H1 (cell line): Measurements from ENCODE around the gene KLK10.

Source experiments
- CTCF ChIP-seq, 3 experiments: IDR thresholded peaks; 1 replicate in 2 of 3; 2 replicates in 1 of 3; pipeline versions ENCODE4 v1.5.1 to v1.6.1; 2011; ENCODE audit warnings: low read length in 3 of 3, mild to moderate bottlenecking in 3 of 3, inconsistent platforms in 2 of 3, low read depth in 1 of 3, moderate library complexity in 1 of 3; ENCODE audit not compliant: insufficient read depth in 1 of 3; ENCODE audit errors: control extremely low read depth in 1 of 3
- EGR1 ChIP-seq: IDR thresholded peaks from 2 replicates; pipeline ENCODE4 v1.6.1; 2011; ENCODE audit warnings: low read depth, low read length, borderline replicate concordance
- EZH2 ChIP-seq: fragments of 200-600 bp; sonication (generic); IDR thresholded peaks from 2 replicates; pipeline ENCODE4 v1.7.1; 2012; ENCODE audit warnings: low read depth, mild to moderate bottlenecking, moderate library complexity, low read length, inconsistent platforms; ENCODE audit not compliant: severe bottlenecking
- JUND ChIP-seq: IDR thresholded peaks from 2 replicates; pipeline ENCODE4 v1.6.1; 2011; ENCODE audit warnings: mild to moderate bottlenecking, improper control_type of control experiment, low read length
- POLR2A ChIP-seq, 2 experiments: IDR thresholded peaks; 1 replicate in 1 of 2; 2 replicates in 1 of 2; pipeline ENCODE4 v1.6.1; 2011; ENCODE audit warnings: low read depth in 2 of 2, low read length in 2 of 2, mild to moderate bottlenecking in 2 of 2; ENCODE audit errors: control extremely low read depth in 1 of 2
- RFX5 ChIP-seq: IDR thresholded peaks from 2 replicates; pipeline ENCODE4 v1.6.1; 2011; ENCODE audit warnings: low read depth, low read length, improper control_type of control experiment, borderline replicate concordance
- RXRA ChIP-seq: IDR thresholded peaks from 2 replicates; pipeline ENCODE4 v1.6.1; 2011; ENCODE audit warnings: low read depth, mild to moderate bottlenecking, low read length, moderate library complexity; ENCODE audit not compliant: insufficient read depth
- SUZ12 ChIP-seq: fragments of 200-600 bp; sonication (generic); IDR thresholded peaks from 2 replicates; pipeline ENCODE4 v1.6.1; 2012; ENCODE audit warnings: mild to moderate bottlenecking, inconsistent platforms, low read length, moderate library complexity, mixed read lengths
- TAF7 ChIP-seq: optimal IDR thresholded peaks from 2 replicates; pipeline ENCODE3; 2011; ENCODE audit warnings: low read depth, mild to moderate bottlenecking, inconsistent platforms, low read length, moderate library complexity, borderline replicate concordance
- TF ChIP-seq, protein P1 (sequence below): IDR thresholded peaks from 2 replicates; pipeline ENCODE4 v1.6.1; 2011; ENCODE audit warnings: low read depth, mild to moderate bottlenecking, low read length; ENCODE audit not compliant: insufficient read depth
- TF ChIP-seq, protein P2 (sequence below): IDR thresholded peaks from 2 replicates; pipeline ENCODE4 v1.6.1; 2011; ENCODE audit warnings: low read length, improper control_type of control experiment

GRCh38 chr19:51006406-51006805, 13.1 kb downstream of the KLK10 start:
- no peak for TF ChIP-seq CTCF (IDR thresholded peaks at IDR 0.05; ENCODE audit: control extremely low read depth in 1 of 3, insufficient read depth in 1 of 3, low read depth in 1 of 3, low read length in 3 of 3)
- no peak for TF ChIP-seq EGR1
- no peak for TF ChIP-seq RFX5
- TF ChIP-seq SUZ12, result no peak
- TF ChIP-seq JUND, result no peak
- TF ChIP-seq, protein P1, sequence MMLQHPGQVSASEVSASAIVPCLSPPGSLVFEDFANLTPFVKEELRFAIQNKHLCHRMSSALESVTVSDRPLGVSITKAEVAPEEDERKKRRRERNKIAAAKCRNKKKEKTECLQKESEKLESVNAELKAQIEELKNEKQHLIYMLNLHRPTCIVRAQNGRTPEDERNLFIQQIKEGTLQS, result no peak
- TF ChIP-seq POLR2A (IDR thresholded peaks at IDR 0.05; ENCODE audit: control extremely low read depth in 1 of 2, low read depth in 2 of 2, low read length in 2 of 2), result no peak
- TF ChIP-seq, protein P2, sequence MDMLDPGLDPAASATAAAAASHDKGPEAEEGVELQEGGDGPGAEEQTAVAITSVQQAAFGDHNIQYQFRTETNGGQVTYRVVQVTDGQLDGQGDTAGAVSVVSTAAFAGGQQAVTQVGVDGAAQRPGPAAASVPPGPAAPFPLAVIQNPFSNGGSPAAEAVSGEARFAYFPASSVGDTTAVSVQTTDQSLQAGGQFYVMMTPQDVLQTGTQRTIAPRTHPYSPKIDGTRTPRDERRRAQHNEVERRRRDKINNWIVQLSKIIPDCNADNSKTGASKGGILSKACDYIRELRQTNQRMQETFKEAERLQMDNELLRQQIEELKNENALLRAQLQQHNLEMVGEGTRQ, result no peak
- no peak for TF ChIP-seq TAF7
- TF ChIP-seq EZH2, result no peak
- TF ChIP-seq RXRA, result no peak
